ENCODE results near the gene EPHA4.

Gene EPHA4

DNA sequence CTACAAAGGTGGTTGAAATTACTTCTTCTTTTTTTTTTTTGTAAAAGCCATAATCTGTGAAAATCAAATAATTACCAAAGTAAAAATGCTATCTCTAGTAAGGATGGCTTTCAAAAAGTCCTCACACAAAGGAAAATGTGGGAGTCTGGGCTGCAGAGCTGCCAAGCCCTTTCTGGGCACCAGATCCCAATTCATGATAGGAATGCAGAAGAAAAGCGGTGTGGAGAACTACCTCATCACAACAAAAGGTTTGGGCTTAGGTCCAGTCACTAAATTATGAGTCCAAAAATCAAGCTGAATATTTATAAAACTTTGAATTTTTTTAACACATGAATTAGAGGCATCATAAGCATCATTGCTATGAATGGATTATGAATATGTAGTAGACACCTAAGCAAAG is 30.8 kb upstream of the EPHA4 start:
- Histone ChIP-seq H3K4me3 (ENCODE audit: extremely low read depth, insufficient read depth, low read length, poor library complexity, severe bottlenecking) (no peak overlapping the region), H3K27ac (ENCODE audit: low read depth, low read length, severe bottlenecking) (no peak overlapping the region), H3K36me3 (ENCODE audit: control insufficient read depth, insufficient read depth, low read length) (no peaks in the 10 kb centered on the region), H3K4me1 (ENCODE audit: control insufficient read depth, insufficient read depth, low read length, poor library complexity, severe bottlenecking) (no peaks in the 10 kb centered on the region), H3K9me3 (ENCODE audit: control insufficient read depth, low read length) (no peaks in the 10 kb centered on the region)
- no CpG with 5 or more reads among the region's 1 CpG for WGBS, 2 experiments (ENCODE audit: insufficient coverage in 2 of 2)

DNA sequence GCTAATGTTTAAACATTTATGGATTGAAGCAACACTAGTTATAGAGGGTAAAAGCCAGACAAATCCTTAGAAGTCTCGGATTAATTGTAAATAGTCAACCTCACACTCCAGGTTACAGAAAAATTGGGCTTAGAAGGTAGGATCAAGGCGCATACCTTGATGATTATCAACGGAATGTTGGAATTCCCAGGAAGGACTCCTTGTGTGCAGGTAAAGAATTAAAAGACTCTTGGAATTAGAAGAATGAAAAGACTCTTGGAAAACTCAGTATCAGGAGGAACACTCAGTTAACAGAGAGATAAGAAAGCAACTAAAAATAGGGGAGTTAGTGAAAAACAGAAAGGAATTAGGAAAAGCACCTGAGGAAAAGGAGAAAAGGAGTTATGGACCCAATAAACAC is 29.3 kb upstream of the EPHA4 start:
- no peak overlapping the region for H3K27ac ChIP-seq (ENCODE audit: low read depth, low read length, severe bottlenecking)
- WGBS, 2 experiments (ENCODE audit: insufficient coverage in 2 of 2): 67% methylated on average over 1 to 2 of the region's 3 CpGs
- no peaks in the 10 kb centered on the region for H3K36me3 ChIP-seq (ENCODE audit: control insufficient read depth, insufficient read depth, low read length)
- no peaks in the 10 kb centered on the region for H3K9me3 ChIP-seq (ENCODE audit: control insufficient read depth, low read length)
- H3K4me3 ChIP-seq (ENCODE audit: extremely low read depth, insufficient read depth, low read length, poor library complexity, severe bottlenecking): no peak overlapping the region
- H3K4me1 ChIP-seq (ENCODE audit: control insufficient read depth, insufficient read depth, low read length, poor library complexity, severe bottlenecking): no peaks in the 10 kb centered on the region

DNA sequence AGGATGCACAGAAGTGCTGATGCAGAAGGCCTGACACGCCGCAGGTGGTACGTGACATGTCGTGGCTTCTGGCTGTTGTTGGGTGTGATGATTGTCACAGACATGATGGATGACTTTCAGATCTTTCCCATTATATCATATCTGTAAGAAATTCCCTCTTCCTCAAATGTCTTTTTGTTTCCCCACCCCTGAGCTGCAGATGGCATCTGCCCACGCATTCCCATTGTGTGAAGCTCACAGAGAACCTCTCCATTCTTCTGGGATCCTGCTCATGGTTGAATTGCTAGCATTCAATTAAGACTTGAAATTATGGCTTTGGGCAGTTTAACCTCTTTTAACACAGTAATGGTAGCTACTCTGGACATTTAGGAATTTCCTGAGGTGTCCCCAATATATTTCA is 28.3 kb upstream of the EPHA4 start:
- WGBS, 2 experiments (ENCODE audit: insufficient coverage in 2 of 2): 93% methylated on average over 3 of the region's 5 CpGs; no CpG with 5 or more reads in 1 of the 2 experiments
- Histone ChIP-seq H3K27ac (ENCODE audit: low read depth, low read length, severe bottlenecking) (no peak overlapping the region), H3K4me1 (ENCODE audit: control insufficient read depth, insufficient read depth, low read length, poor library complexity, severe bottlenecking) (no peaks in the 10 kb centered on the region), H3K4me3 (ENCODE audit: extremely low read depth, insufficient read depth, low read length, poor library complexity, severe bottlenecking) (no peak overlapping the region), H3K9me3 (ENCODE audit: control insufficient read depth, low read length) (no peaks in the 10 kb centered on the region), H3K36me3 (ENCODE audit: control insufficient read depth, insufficient read depth, low read length) (no peaks in the 10 kb centered on the region)

DNA sequence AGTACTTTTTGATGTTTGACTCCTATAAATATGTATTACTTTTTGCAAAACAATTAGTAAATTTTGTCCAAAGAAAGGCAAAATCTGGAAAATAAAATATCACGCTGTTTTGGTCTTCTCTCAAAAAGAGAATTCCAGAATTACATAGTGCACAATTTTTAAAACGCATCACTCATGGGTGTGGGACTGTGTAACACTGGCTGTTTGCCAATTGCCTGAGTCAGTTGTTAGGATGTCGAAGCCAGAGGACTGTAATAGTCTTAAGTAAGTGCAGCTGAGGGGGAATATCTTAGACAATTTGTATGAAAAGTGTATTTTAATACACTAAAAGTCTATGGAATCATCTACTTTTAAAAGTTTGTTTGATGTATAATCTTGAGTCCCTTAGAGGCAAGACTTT is 24.1 kb upstream of the EPHA4 start:
- 100% methylated on average over 2 of the region's 3 CpGs; no CpG with 5 or more reads in 1 of the 2 experiments for WGBS, 2 experiments (ENCODE audit: insufficient coverage in 2 of 2)
- H3K9me3 ChIP-seq (ENCODE audit: control insufficient read depth, low read length): no peaks in the 10 kb centered on the region
- no peak overlapping the region for H3K4me3 ChIP-seq (ENCODE audit: extremely low read depth, insufficient read depth, low read length, poor library complexity, severe bottlenecking)
- H3K36me3 ChIP-seq (ENCODE audit: control insufficient read depth, insufficient read depth, low read length): no peaks in the 10 kb centered on the region
- H3K4me1 ChIP-seq (ENCODE audit: control insufficient read depth, insufficient read depth, low read length, poor library complexity, severe bottlenecking): no peaks in the 10 kb centered on the region
- no peak overlapping the region for H3K27ac ChIP-seq (ENCODE audit: low read depth, low read length, severe bottlenecking)

DNA sequence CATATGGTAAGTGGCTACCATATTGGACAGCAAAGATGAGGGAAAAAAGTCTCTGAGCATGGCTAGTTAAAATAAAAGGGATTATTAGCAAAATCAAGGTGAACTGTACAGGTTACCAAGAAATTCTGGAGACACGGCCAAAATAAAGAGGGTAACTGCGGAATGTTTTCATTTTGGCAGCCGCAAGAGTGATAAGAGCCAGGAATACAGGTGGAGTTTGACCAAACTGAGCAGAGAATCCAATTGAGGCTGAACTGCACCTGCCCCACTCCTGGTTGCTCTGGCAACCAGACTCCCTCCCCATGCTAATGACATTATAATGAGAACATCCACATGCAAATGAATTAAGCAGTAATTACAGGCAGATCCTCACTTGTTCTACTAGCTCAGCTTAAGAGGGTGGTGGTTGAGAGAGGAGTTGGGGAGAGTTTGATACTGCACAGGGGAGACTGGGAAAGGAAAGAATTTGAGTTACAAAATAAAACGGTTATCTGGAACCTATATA is 18.8 kb upstream of the EPHA4 start:
- 91 to 100% methylated on average over 3 to 4 of the region's 4 CpGs for WGBS, 2 experiments (ENCODE audit: insufficient coverage in 2 of 2)
- Histone ChIP-seq H3K4me1 (ENCODE audit: control insufficient read depth, insufficient read depth, low read length, poor library complexity, severe bottlenecking) (no peaks in the 10 kb centered on the region), H3K4me3 (ENCODE audit: extremely low read depth, insufficient read depth, low read length, poor library complexity, severe bottlenecking) (no peak overlapping the region), H3K9me3 (ENCODE audit: control insufficient read depth, low read length) (no peaks in the 10 kb centered on the region), H3K36me3 (ENCODE audit: control insufficient read depth, insufficient read depth, low read length) (no peaks in the 10 kb centered on the region), H3K27ac (ENCODE audit: low read depth, low read length, severe bottlenecking) (no peak overlapping the region)

DNA sequence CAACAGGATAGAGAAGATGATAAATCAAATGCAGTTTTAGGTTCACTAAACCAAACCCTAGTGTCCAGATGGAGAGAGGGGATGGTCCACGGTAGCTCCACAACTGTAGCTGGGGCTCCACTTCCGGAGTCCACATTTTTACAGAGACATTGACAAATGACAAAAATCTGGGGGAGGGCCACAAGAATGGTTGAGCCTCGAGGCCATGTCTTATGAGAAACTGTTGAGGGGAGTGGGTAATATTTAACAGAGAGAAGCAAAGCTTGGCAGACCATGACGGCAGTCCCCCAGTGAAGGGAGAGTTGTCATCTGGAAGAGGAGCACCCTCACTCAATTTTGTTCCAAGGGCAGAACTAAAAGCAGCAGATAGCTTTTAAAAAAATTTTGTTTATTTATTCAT is 17.6 kb upstream of the EPHA4 start:
- H3K27ac ChIP-seq (ENCODE audit: low read depth, low read length, severe bottlenecking): no peak overlapping the region
- WGBS, 2 experiments (ENCODE audit: insufficient coverage in 2 of 2): 81 to 89% methylated on average over 4 of the region's 4 CpGs
- H3K36me3 ChIP-seq (ENCODE audit: control insufficient read depth, insufficient read depth, low read length): no peaks in the 10 kb centered on the region
- H3K9me3 ChIP-seq (ENCODE audit: control insufficient read depth, low read length): no peaks in the 10 kb centered on the region
- H3K4me1 ChIP-seq (ENCODE audit: control insufficient read depth, insufficient read depth, low read length, poor library complexity, severe bottlenecking): no peaks in the 10 kb centered on the region
- H3K4me3 ChIP-seq (ENCODE audit: extremely low read depth, insufficient read depth, low read length, poor library complexity, severe bottlenecking): no peak overlapping the region

DNA sequence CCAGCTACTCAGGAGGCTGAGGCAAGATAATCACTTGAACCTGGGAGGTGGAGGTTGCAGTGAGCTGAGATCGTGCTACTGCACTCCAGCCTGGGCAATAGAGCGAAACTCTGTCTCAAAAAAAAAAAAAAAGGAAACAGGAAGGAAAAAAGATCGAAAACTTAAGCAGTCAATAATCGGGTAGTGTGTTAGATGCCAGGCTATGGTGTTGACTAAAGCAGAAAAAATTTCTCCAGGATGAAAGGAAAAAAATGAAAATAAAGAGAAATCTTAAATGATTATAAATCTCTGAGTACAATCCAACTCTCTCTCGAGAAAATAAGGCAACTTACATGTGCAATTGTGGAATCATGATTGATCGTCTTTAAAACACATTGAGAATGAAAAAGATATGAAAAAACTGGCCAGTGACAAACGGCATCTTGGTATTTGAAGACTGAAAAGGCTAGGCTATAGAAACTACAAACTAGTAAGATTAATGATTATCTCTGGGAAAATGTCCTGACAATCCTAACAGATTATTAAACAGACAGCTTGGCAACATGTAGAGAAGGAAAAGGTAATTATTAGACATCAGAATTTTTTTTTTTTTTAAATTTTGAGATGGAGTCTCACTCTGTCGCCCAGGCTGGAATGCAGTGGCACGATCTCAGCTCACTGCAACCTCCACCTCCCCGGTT is 16.3 kb upstream of the EPHA4 start:
- no peaks in the 10 kb centered on the region for H3K4me1 ChIP-seq (ENCODE audit: control insufficient read depth, insufficient read depth, low read length, poor library complexity, severe bottlenecking)
- H3K36me3 ChIP-seq (ENCODE audit: control insufficient read depth, insufficient read depth, low read length): no peaks in the 10 kb centered on the region
- H3K4me3 ChIP-seq (ENCODE audit: extremely low read depth, insufficient read depth, low read length, poor library complexity, severe bottlenecking): no peak overlapping the region
- no peak overlapping the region for H3K27ac ChIP-seq (ENCODE audit: low read depth, low read length, severe bottlenecking)
- 91 to 93% methylated on average over 3 to 5 of the region's 10 CpGs for WGBS, 2 experiments (ENCODE audit: insufficient coverage in 2 of 2)
- no peaks in the 10 kb centered on the region for H3K9me3 ChIP-seq (ENCODE audit: control insufficient read depth, low read length)

DNA sequence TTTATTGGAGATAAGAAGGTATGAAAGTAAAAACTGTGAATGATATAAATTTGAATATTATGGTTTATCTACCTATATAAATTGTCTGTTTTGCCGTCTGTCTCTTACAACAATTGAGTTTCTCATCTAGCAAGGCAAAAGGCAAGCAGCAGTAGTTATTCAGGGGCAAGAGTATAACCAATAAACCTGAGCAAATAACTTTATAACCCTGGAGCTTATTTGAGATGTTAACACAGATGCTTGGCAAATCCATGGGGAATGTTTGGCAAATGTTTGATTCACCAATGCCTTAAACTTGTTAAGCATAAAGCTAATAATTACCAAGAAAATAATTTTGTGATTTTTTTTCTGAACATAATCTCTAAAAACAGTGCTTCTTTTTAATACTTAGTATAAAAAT is 9.9 kb upstream of the EPHA4 start:
- H3K4me1 ChIP-seq (ENCODE audit: control insufficient read depth, insufficient read depth, low read length, poor library complexity, severe bottlenecking): no peaks in the 10 kb centered on the region
- H3K9me3 ChIP-seq (ENCODE audit: control insufficient read depth, low read length): no peaks in the 10 kb centered on the region
- no peak overlapping the region for H3K4me3 ChIP-seq (ENCODE audit: extremely low read depth, insufficient read depth, low read length, poor library complexity, severe bottlenecking)
- H3K27ac ChIP-seq (ENCODE audit: low read depth, low read length, severe bottlenecking): no peak overlapping the region
- no peaks in the 10 kb centered on the region for H3K36me3 ChIP-seq (ENCODE audit: control insufficient read depth, insufficient read depth, low read length)
- no CpG with 5 or more reads among the region's 1 CpG for WGBS, 2 experiments (ENCODE audit: insufficient coverage in 2 of 2)

DNA sequence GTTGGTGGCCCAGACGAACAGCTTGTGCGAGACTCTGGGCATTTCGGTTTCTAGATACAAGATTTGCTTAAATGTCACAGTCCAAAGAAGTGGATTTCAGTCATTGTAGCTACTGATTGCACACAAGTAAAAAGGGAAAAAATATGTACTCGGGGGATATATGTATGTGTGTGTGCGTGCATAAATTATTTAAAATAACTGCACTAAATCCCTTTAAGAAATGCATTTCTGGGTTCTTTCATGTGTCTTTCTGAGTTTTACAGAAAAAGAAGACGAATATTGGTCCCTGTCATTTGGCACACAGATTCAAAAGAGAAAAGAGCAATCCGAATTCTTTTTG is 2.1 kb upstream of the EPHA4 start:
- no peaks in the 10 kb centered on the region for H3K4me1 ChIP-seq (ENCODE audit: control insufficient read depth, insufficient read depth, low read length, poor library complexity, severe bottlenecking)
- no peak overlapping the region for H3K27ac ChIP-seq (ENCODE audit: low read depth, low read length, severe bottlenecking)
- no peaks in the 10 kb centered on the region for H3K9me3 ChIP-seq (ENCODE audit: control insufficient read depth, low read length)
- no peaks in the 10 kb centered on the region for H3K36me3 ChIP-seq (ENCODE audit: control insufficient read depth, insufficient read depth, low read length)
- H3K4me3 ChIP-seq (ENCODE audit: extremely low read depth, insufficient read depth, low read length, poor library complexity, severe bottlenecking): peak overlapping the region; percentile 60
- WGBS, 2 experiments (ENCODE audit: insufficient coverage in 2 of 2): 22 to 26% methylated on average over 4 of the region's 7 CpGs

DNA sequence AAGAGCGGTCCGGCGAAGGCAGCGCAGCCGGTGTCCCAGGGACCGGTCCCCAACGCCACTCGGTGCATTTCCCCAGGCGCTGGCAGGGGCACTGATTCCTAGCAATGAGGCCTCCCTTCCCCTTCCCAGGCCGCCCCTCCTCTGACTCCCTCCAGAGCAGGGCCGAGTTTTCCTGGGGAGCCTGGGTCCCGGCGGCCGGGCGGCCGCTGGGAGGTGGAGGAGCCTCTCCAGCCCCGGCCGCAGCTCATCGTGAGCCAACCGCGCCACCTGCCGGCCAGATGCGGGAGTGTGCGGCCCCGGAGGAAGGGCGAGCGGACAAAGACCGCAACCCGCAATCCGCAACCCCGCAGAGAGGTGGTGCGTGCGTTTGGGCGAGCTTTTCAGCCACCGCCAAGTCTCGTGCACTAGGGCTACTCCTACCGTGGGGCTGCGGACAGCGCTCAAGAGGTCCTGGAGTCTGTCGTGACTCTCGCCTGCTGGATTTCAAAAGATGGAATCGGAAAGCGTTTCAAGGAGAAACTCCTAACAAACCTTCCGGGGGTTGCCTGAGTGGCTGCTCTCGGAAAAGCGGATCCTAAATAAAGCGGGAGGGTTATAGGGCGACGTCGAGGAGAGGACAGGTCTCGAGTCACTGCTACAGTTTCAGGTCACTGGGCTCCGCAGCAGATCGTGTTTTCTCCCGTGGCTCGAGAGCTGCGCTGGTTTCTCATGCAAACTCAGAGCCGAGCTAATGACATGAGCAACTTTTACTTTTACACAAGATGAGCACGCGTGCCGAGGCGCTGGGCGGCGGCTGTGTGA is 1.5 kb upstream of the EPHA4 start:
- H3K36me3 ChIP-seq (ENCODE audit: control insufficient read depth, insufficient read depth, low read length): no peaks in the 10 kb centered on the region
- peak overlapping the region; percentile 46 for H3K27ac ChIP-seq (ENCODE audit: low read depth, low read length, severe bottlenecking)
- H3K4me1 ChIP-seq (ENCODE audit: control insufficient read depth, insufficient read depth, low read length, poor library complexity, severe bottlenecking): no peaks in the 10 kb centered on the region
- peak overlapping the region; percentile 60 for H3K4me3 ChIP-seq (ENCODE audit: extremely low read depth, insufficient read depth, low read length, poor library complexity, severe bottlenecking)
- no peaks in the 10 kb centered on the region for H3K9me3 ChIP-seq (ENCODE audit: control insufficient read depth, low read length)
- WGBS, 2 experiments (ENCODE audit: insufficient coverage in 2 of 2): 2 to 4% methylated on average over 54 to 61 of the region's 63 CpGs
